ENCODE measurements around the gene CRTC1. TPM values are rescaled to one million over a fixed set of nuclear protein-coding genes. Genes with fewer than 3 reads are reported as not detected.

Gene CRTC1
- polyA plus RNA-seq, 2 of the 4 experiments (the other 2 are of a cell fraction): 0.87 to 4.0 TPM

DNA sequence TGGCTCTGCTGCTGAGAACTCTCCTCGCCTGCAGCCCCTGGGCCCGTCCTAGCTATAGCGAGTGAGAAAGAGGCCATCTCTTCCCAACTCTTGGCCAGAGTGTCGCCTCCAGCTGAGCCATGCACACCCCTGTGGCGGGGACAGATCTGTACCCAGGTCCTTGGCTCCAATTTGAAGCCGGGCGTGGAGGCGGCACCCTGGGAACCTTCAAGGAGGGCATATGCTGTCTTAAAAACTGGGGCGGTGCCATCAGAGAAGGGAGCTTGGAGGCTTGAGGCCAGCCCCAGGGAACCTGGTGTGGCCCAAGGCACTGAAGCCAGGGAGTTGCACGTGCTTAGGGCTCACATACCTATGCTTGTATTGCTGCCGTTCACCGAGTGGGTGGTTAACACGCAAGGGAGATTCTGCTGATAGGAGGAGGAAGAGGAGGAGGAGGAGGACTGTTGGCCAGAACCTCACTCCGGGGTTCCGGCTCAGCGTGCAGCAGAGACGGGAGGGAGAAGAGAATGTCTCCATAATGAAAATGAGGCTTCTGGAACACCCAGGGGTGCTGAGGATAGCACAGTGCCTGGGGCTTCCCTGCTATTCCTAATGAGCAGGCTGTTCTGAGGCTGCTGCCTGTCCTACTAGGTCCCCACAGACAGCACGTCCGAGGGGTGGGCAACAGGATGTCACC lies 67.0 kb downstream of the CRTC1 start:
- ChIA-PET CTCF (interaction anchor here (1.5 kb wide), 1 partner anchor 156 kb away, joined by 3 read pairs; no protein-coding TSS in a partner anchor), POLR2A (no interaction called here)
- no peak overlapping the region for H3K4me3 ChIP-seq
- H3K9me3 ChIP-seq: no peaks in the 10 kb centered on the region
- H3K4me2 ChIP-seq: no peak overlapping the region
- H3K4me1 ChIP-seq: no peaks in the 10 kb centered on the region
- FAIRE-seq (no peak), ATAC-seq (no peak), DNase-seq (ENCODE audit: low read depth in 1 of 2, low spot score in 1 of 2) (no peak)
- 96% methylated on average over 16 of the region's 19 CpGs for WGBS (ENCODE audit: missing lambda C conversion rate)
- TF ChIP-seq BHLHE40 (IDR thresholded peaks at IDR 0.05; ENCODE audit: low read depth, low read length) (no peak), CHD4 (IDR thresholded peaks at IDR 0.05; ENCODE audit: borderline replicate concordance) (no peak), NFE2L2 (conservative IDR thresholded peaks at IDR 0.05; ENCODE audit: low read length) (no peak), ZFP36 (IDR thresholded peaks at IDR 0.05; ENCODE audit: borderline replicate concordance, partially characterized antibody) (no peak), KDM5A (IDR thresholded peaks at IDR 0.05) (no peak), CBX2 (IDR thresholded peaks at IDR 0.05; ENCODE audit: borderline replicate concordance, low read depth) (no peak), CEBPB (IDR thresholded peaks at IDR 0.05) (no peak)
- no peak overlapping the region for H3K27ac ChIP-seq

DNA sequence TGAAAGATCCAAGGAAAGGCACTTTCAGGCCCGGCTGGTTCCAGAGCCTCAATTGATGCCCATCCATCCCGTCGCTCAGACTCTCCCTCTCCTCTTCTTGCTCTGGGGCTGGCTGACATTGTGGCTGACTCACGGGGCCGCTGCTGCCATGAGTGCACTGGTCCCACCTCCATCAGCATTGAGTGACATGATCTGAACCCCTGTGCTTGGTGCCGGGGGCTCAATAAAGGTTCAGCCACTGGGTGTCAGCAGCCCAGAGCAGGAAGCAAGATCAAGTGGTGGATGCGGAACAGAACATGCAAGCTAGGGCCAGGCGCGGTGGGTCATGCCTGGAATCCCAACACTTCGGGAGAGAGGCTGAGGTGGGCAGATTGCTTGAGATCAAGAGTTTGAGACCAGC lies 68.1 kb downstream of the CRTC1 start:
- H3K9me3 ChIP-seq: no peaks in the 10 kb centered on the region
- ATAC-seq (no peak; a peak in 1 of 6 replicates), FAIRE-seq (no peak), DNase-seq (ENCODE audit: low read depth in 1 of 2, low spot score in 1 of 2) (no peak)
- POLR2A ChIA-PET: no interaction called here
- CTCF ChIA-PET: interaction anchor here (1.3 kb wide), 1 partner anchor 13 kb away, joined by 3 read pairs; no protein-coding TSS in a partner anchor
- no peak overlapping the region for H3K4me3 ChIP-seq
- no peak overlapping the region for H3K4me2 ChIP-seq
- 91% methylated on average over 9 of the region's 10 CpGs for WGBS (ENCODE audit: missing lambda C conversion rate)
- H3K4me1 ChIP-seq: no peaks in the 10 kb centered on the region
- TF ChIP-seq, protein P1, sequence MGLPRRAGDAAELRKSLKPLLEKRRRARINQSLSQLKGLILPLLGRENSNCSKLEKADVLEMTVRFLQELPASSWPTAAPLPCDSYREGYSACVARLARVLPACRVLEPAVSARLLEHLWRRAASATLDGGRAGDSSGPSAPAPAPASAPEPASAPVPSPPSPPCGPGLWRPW (IDR thresholded peaks at IDR 0.05): no peak
- TF ChIP-seq KDM1A (IDR thresholded peaks at IDR 0.05; ENCODE audit: low read depth) (no peak), ZSCAN20 (CRISPR knock-in tag; IDR thresholded peaks at IDR 0.05) (no peak), TP53 (CRISPR knock-in tag; IDR thresholded peaks at IDR 0.05) (no peak), BHLHE40 (IDR thresholded peaks at IDR 0.05; ENCODE audit: low read depth, low read length) (no peak)
- no peak overlapping the region for H3K27ac ChIP-seq

DNA sequence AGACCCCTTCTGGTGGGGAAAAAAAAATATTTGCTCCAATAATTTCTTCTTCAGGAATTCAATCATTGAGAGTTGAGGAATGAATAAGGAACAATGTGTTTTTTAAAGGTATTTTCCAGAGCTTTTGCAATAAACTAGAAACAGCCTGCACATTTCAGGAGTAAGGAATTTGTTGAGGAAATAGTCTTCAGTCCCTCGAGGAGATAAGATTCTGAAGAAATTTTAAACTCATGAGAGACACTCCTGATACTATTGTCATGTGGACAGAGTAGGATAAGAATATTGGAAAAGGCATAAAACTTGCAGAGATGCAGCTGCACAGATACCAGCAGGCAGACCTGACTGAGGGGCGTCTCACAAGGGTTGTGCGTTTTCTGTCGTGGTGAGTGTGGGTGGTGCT lies 71.0 kb downstream of the CRTC1 start:
- FAIRE-seq: no peak
- 78% methylated on average over 4 of the region's 4 CpGs for WGBS (ENCODE audit: missing lambda C conversion rate)
- no peak for ATAC-seq
- no peak for DNase-seq (ENCODE audit: low read depth in 1 of 2, low spot score in 1 of 2)
- H3K4me3 ChIP-seq: no peak overlapping the region
- H3K4me2 ChIP-seq: no peak overlapping the region
- H3K9me3 ChIP-seq: no peaks in the 10 kb centered on the region
- CTCF ChIA-PET: interaction anchor here (0.6 to 1.3 kb wide), 2 partner anchors 77 to 93 kb away, joined by 3 to 4 read pairs; partner anchors contain the start of gene UPF1
- POLR2A ChIA-PET: no interaction called here
- no peak overlapping the region for H3K27ac ChIP-seq
- no peak for TF ChIP-seq MYC (IDR thresholded peaks at IDR 0.05; ENCODE audit: borderline replicate concordance, low read length)
- TF ChIP-seq FOSL2 (IDR thresholded peaks at IDR 0.05): no peak
- no peak for TF ChIP-seq FOSL2 (CRISPR knock-in tag; IDR thresholded peaks at IDR 0.05)
- no peak for TF ChIP-seq BHLHE40 (IDR thresholded peaks at IDR 0.05; ENCODE audit: low read depth, low read length)
- TF ChIP-seq HOXB5 (CRISPR knock-in tag; IDR thresholded peaks at IDR 0.05): no peak
- TF ChIP-seq ZSCAN20 (CRISPR knock-in tag; IDR thresholded peaks at IDR 0.05): no peak
- TF ChIP-seq POLR2AphosphoS2 (conservative IDR thresholded peaks at IDR 0.05; ENCODE audit: low read length): no peak
- no peak for TF ChIP-seq NFE2L2 (conservative IDR thresholded peaks at IDR 0.05; ENCODE audit: low read length)
- no peak for TF ChIP-seq MAFK (IDR thresholded peaks at IDR 0.05; ENCODE audit: partially characterized antibody)
- TF ChIP-seq, protein P2, sequence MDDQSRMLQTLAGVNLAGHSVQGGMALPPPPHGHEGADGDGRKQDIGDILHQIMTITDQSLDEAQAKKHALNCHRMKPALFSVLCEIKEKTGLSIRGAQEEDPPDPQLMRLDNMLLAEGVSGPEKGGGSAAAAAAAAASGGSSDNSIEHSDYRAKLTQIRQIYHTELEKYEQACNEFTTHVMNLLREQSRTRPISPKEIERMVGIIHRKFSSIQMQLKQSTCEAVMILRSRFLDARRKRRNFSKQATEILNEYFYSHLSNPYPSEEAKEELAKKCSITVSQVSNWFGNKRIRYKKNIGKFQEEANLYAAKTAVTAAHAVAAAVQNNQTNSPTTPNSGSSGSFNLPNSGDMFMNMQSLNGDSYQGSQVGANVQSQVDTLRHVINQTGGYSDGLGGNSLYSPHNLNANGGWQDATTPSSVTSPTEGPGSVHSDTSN (IDR thresholded peaks at IDR 0.05): no peak
- TF ChIP-seq SMC3 (IDR thresholded peaks at IDR 0.05): no peak
- TF ChIP-seq, protein P3, sequence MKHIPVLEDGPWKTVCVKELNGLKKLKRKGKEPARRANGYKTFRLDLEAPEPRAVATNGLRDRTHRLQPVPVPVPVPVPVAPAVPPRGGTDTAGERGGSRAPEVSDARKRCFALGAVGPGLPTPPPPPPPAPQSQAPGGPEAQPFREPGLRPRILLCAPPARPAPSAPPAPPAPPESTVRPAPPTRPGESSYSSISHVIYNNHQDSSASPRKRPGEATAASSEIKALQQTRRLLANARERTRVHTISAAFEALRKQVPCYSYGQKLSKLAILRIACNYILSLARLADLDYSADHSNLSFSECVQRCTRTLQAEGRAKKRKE (CRISPR knock-in tag; IDR thresholded peaks at IDR 0.05; ENCODE audit: low read depth): no peak
- no peak for TF ChIP-seq EHF (CRISPR knock-in tag; IDR thresholded peaks at IDR 0.05)
- TF ChIP-seq CEBPB (IDR thresholded peaks at IDR 0.05): no peak
- TF ChIP-seq CBX2 (IDR thresholded peaks at IDR 0.05; ENCODE audit: borderline replicate concordance, low read depth): no peak
- no peaks in the 10 kb centered on the region for H3K4me1 ChIP-seq

All from A549 (cell line).